Activated CD8-positive, alpha-beta memory T cell treated with anti-CD3 and anti-CD28 coated beads, Interleukin-2, amount 50 U/mL, for 1 hour (primary cell): ENCODE data around the gene GOSR2.

ENCODE experiments used
- DNase-seq: peaks from one replicate; pipeline ENCODE4 v3.0.0-alpha.2; 2020; ENCODE audit errors: extremely low read depth

GOSR2 gene

DNA sequence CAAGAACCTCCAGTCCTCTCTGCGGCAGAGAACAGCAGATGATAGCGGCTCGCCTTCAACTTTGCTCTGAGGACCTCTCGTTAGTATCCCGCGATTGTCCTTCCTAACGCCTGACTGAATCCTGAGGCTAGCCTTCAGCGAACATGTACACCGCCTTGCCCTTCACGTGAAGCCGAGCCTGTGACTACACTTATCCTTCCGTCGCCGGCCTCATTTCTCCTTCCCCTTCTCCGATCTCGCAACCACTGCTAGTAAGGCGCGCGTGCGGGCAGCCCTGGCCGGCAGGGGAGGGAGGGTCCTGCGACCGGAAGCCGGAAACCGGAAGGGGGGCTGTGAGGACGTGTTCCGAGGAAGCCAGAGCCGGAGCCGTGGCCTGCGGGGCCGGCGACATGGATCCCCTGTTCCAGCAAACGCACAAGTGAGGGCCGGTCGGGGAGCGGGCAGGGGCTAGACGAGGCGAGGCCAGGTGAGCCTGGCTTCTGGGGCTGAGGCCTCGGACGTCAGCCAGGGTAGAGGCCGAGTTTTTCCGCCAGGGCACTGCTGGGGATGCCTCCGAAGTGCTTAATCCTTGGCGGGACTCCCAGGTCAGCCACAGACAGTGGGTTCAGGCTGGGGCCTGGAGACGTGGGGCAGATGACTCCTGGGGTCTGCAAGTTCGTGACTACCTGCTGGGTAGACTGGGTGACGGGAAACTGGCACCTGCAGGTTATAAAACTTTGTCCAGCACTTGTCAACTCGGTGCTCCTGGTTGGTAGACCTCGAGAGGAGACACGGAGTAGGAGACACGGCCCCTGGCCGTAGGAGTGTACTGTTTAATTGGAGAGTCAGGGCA lies at the start of gene GOSR2:
GOSR2 (plus strand) TSS at position 357 of the 832 bp plus-strand sequence; CDS start at position 390, 33 bp downstream.
- peak; percentile 68 for DNase-seq

DNA sequence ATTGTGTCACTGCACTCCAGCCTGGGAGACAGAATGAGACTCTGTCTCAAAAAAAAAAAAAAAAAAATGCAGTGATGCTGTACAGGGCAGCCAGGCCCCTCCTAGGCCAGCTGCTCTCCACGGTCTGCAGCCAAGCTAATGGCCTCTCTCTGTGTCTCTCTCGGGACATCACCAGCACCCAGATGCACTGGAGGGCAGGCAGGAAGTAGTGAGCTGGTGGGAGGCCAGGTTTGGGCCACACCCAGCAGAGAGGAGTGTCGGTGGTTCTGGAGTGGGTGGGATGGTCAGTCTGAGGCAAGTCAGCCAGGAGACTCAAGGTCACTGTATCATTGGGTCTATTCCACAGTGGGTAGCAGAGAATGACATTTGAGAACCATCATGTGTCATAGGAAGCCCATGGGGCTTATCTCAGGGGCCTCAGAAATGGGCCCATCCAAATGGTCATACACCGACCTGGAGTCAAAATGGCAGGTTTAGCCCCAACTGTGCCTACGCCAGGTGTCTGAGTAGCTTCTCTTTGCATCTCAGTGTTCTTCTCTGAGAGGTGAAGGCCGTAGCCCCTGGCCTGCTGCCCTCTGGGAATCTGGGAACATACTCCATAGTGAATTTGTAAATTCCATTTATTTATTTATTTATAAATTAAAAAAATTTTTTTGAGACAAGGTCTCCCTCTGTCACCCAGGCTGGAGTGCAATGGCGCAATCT lies 48.9 kb upstream of the GOSR2 start:
- no peak for DNase-seq

DNA sequence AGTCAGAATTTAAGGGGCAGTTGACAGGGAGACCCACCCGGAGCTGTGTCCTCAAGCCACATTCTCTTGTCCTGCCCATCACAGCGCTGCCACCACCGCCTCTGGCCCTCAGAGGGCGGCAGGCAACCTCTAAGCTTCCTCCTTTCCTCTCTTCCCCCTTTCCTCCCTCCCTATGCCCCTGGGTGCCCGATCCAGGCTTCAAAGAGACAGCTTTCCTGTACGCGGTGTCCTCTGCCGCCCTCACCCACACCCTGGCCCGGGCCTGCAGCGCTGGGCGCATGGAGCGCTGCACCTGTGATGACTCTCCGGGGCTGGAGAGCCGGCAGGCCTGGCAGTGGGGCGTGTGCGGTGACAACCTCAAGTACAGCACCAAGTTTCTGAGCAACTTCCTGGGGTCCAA lies 48.1 kb upstream of the GOSR2 start:
- no peak for DNase-seq

DNA sequence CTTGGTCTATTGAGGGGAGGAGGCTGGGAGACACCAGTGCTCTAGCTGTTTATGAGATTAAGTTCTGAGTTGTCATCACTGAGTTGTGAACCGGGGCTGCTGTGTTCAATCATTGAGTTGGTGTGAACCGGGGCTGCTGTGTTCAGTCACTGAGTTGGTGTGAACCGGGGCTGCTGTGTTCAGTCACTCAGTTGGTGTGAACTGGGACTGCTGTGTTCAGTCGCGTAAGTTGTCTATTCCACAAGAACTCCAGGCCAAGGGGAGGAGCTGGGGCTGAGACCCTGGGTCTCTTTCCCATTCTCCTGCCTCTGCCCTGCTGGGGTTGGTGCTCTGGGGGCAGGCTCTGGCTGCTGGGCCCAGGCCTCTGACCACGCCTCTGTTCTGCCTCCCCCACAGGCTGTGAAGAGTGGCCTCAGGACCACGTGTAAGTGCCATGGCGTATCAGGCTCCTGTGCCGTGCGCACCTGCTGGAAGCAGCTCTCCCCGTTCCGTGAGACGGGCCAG lies 47.1 kb upstream of the GOSR2 start:
- DNase-seq: no peak

DNA sequence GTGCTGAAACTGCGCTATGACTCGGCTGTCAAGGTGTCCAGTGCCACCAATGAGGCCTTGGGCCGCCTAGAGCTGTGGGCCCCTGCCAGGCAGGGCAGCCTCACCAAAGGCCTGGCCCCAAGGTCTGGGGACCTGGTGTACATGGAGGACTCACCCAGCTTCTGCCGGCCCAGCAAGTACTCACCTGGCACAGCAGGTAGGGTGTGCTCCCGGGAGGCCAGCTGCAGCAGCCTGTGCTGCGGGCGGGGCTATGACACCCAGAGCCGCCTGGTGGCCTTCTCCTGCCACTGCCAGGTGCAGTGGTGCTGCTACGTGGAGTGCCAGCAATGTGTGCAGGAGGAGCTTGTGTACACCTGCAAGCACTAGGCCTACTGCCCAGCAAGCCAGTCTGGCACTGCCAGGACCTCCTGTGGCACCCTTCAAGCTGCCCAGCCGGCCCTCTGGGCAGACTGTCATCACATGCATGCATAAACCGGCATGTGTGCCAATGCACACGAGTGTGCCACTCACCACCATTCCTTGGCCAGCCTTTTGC lies 46.5 kb upstream of the GOSR2 start:
- no peak for DNase-seq

DNA sequence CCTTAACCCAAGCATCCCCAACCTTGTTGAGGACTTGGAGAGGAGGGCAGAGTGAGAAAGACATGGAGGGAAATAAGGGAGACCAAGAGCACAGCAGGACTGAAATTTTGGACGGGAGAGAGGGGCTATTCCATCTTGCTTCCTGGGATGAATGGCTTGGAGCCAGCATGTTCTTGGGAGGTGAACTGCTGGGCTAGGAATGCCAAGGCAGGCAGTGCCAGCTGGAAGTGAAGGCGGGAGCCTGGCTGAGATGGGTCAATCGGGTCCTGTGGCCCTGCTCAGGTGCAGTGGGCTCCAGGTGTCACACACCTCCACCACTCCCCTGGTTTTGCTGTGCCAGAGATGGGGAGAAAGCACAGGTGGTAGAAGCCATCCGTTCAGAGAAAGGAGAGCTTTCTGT lies 46.0 kb upstream of the GOSR2 start:
- DNase-seq: no peak

DNA sequence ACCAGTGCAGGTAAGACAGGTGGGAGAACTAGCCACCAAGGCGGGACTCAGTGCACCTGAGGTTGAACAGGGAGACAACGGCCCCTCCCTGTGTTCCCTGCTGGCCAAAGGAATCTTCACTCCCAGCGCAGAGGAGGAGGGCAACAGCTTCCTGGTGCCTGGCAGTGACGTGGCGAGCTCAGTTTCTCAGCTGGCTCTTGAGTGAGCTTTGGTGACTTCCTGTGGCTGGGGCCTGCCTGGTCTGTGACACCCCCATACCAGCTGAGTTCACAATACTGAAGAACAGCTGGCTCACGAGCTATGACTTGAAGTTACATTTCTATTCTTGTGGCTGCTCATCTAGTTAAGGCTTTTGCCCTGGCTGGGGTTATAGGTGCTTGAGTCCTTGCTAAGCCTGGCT lies 45.5 kb upstream of the GOSR2 start:
- DNase-seq: no peak

DNA sequence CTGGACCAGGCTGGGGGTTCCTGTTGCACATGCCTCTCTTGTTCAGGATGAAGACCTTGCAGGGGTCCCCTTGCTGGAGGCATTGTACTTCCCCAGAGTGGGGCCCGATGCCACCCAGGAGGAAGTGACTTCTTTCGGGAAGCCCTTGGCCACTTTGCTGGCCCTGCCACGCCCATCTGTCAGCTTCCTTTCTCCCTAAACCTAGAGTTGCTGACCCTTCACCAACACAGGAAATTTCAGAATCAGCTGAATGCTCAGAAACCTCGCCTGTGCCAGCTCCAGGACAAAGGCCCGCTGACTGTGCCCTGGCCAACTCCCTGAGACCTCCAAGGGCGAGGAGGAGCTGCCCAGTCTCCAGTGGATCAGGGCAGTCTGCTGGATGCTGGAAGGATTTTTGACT lies 44.9 kb upstream of the GOSR2 start:
- DNase-seq: no peak

DNA sequence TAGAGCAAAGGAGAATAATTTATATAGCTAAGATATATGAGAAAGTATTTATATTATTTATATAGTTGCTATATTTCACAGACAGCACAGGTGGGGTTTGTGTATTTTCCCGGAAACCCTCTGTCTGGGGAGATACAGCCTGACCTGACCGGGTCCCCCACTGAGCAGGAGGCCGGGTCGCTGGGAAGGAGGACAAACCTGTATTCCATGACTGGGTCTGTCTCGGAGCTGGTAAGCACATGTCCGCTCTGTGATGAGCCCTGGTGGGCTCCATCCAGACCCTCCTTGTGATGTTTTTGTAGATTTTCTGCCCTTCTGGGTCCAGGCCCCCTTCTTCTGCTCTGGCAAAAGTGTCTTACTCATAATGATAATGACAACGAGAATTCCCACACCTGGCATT lies 43.9 kb upstream of the GOSR2 start:
- no peak for DNase-seq

DNA sequence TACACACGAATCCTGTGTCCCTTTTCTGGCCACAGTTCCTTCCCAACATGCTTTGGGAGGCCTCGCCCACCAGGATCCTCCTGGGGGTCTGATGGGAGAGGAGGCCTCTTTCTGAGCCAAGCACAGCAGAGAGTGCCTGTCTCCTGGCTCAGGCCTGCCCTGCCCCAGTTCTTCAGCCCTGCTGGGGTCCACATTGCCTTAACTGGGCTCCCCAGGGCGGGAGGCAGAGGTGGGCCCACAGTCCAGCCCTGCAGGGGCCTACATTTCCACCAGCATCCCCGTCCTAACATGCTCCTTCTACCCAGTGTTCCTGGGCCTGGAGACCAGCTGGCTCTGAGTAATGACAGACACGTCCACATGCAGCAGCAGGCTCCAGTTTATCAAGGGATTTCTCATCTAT lies 41.9 kb upstream of the GOSR2 start:
- DNase-seq: no peak

DNA sequence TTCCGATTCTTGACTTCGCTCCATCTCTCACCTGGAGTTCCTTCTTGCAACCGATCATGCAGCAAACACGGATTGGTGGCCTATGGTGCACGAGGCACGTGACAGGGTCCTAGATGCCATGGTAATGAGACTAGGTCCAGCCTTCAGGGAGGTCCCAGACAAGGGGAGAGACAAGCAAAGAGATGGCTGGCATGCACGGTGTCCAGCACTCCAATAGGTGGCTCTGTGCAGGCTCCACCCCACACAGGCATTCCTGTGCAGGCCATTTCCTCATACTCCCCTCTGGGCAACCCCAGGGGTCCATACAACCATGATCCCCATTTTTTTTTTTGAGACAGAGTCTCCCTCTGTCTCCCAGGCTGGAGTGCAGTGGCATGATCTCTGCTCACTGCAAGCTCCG lies 40.3 kb upstream of the GOSR2 start:
- DNase-seq: no peak

DNA sequence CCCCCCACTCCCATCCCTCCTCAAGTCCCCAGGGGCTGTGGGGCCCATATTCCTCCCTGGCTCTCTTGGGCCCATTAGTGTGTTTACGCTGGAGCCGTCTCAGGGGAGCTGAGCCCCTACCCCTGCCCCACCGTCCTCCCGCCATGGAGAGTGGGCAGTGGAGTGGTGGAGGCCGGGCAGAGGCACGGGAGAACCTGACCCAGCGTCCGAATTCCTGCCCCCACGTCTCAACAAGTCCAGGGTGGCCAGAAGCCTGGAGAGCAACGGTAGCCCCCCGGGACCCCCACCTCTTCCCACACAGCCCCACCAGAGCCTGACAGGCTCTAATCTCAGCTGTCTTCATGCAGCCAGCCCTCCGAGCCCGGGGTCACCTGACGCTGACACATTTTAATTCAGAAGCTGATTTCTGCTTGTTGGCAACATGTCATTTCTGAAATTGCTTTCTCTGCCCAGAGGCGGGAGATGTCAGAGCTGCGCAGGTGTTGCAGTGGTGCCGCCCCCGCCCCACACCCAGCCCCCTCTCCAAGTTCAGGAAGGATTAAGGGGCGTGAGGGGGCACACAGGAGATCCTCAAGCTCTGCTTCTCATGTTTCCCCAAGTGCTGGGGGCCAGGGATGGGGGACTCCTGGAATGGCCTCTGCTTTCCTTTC lies 39.0 kb upstream of the GOSR2 start:
- no peak for DNase-seq

DNA sequence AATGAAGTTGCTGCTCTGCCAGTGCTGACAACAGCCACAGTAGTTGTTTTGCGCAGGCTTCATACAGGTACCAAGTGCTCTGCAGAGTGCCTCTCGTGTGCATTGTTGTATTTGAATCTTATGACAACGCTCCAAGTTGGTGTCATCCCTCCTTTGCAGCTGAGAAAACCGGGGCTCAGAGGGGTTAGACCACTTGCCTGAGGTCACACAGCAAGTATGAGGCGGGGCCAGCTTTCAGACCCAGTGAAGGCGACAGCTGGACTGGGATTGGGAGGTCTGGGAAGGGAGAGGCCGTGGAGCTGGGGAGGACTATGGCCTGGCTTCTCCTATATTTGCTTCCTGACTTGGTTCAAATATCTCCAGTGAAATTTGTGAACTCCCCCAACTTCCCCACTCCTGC lies 38.4 kb upstream of the GOSR2 start:
- DNase-seq: no peak

DNA sequence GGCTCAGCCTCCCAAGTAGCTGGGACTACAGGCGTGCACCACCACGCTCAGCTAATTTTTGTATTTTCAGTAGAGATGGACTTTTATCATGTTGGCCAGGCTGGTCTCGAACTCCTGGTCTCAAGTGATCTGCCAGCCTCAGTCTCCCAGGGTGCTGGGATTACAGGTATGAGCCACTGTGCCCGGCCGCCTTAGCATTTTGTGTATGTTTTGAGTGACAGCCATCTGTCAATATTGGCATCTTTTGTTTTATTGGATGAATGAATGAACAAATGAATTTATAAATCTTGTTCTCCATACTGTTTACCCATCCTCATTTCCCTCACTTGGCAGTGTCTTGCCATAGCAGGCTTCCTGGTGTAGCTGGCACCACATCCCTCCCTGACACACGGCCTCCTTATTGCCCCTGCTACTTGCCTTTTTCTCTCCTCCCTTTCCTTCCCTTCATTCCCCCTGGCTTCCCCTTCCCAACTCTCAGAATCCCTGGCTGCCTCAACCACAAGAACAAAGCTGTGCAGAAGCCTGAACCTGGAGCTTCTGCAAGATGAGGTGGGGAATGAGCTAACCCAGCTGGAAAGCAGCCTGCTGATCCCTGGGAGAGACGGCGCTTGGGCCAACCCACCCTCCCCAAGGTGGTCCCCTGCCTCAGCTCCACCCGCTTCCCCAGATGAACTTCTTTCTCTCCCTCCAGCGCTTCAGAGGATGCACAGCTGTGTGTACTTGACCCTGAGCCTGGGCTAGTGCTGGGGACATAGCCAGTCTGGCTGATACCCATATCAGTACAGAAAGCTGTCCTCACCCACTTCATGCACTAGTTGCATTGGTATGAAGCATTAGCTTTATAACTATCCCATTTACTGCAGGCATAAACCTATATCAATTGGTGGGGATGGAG lies 37.3 kb upstream of the GOSR2 start:
- no peak for DNase-seq

DNA sequence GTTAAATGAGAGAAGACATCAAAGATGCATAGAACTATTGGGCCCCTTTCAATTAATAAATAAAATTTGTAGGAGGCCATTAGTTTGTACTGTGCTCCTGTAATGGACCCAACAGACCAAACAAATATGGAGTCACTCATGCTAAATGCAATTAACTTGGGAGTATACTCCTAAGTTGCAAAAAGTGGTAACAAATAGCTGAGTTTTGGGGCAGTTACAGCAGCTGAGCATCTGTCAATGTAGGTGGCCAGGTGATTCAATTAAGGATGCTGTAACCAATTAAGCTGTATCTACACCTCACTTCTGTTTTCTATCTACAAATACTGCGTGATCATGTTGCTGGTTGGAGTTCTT lies 36.7 kb upstream of the GOSR2 start:
- DNase-seq: no peak

DNA sequence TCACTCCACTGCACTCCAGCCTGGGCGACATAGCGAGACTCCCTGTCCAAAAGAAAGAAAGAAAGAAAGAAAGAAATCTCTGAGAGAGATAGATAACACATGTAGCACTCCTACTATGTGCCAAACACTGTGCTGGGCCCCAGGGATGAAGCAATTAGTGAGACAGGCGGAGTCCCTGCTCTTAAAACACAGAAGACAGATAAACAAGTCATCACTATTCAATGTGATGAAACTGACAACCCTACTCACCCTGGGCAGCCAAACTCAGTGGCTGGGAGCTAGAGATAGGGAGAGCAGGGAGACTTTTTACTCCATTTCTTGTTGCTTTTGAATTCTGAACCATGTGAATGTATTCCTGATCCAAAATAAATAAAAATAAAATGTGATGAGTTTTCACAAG lies 35.2 kb upstream of the GOSR2 start:
- DNase-seq: no peak

DNA sequence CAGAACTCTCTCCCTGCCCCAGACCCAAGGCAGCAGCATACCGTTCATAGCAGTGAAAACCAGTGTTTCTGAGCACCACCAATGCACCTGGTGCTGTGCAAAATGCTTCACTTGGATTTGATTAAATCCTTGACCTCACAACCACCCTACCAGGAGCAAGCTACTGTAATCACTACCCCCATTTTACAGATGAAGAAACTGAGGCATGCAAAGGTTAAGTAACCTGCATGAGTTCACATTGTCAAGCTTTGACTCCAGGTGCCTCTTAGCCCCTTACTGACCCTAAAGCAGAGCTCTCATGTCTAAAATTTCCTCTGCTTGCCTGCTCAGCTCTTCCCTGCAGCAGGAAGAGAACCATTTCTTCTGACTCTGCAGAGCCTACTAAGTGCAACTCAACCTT lies 34.2 kb upstream of the GOSR2 start:
- DNase-seq: no peak

DNA sequence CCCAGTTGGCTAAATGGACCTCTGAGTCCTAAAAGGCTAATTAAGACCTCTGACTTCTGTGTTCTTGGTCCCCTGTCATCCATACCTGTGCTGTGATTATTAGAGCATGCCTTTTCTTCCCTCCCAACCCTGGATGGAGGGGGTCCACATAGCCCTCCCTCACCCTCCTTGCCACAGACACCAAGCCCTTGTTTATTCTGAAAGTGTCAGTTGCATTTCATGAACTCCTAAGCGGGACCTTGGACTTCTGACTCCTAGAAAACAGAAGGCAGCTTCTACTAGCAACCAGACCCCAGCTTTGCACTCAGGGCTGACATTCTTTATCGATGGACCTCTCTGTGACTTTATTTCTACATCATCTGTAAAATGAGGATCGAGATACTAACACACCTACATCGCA lies 33.4 kb upstream of the GOSR2 start:
- no peak for DNase-seq

DNA sequence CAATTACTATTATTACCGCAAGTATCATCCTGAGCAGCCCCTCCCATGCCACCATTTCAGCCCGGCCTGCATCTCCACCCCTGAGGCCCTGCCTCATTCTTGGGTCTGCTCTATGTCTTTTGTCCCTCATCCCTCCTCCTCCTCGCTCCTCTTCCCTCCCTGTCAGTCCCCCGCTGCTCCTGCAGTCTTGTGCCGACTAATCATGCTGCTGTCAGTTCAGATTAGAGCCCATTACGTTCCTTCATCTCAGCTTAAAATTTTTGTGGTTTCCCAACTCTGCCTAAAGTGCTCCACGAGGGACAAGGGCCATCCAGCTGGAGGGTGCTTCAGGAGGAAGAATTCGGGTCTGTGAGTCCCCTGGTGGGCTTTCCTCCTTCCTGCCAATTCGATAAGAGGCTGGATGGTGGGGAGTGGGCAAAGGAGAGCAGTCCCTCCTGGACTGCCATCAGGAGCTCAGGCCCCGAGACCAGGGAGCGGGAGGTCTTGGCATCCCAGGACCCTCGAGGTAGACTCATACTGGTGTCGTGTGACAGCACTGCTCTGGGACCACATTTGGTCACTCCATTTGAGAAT lies 32.9 kb upstream of the GOSR2 start:
- no peak for DNase-seq

DNA sequence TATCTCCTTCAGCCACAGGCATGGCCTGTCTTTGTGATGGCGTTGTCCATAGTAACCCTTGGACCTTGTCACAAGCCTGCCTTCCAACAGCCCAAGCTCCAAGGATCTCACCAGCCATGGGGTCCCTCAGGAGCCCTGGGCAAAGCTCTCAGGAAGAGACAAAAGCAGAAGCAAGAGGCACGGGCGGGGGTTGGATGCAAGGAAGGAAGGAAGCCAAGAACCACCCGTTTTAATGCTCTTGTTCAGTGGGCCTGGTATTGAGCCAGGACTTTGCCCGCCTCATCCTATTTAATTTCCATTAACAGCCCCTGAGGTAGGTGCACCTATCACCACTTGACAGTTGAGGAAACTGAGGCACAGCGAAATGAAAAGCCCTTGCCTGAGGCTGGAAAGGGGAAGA lies 32.3 kb upstream of the GOSR2 start:
- no peak for DNase-seq

DNA sequence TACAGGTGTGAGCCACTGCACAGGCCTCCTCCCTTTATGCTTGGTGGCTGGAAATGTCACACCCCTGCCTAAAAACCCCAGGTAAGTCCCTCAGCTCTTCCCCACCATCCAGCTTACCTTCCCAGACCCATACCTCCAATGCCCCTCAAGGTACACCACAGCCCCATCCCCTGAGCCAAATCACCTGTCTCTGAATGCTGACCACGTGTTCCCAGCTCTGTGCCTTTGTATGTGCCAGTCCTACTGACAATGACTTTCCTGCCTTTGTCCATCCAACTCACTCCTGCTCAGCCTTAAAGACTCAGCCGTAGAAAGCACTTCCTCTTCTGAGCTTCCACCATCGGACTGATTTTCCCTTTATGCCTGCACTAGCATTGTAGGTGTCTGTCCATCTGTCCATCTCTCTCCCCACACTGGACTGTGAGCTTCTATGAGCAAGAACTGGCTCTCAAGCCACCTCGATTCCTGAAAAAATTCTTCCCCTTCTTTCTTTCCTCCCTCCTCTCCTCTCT lies 30.7 kb upstream of the GOSR2 start:
- DNase-seq: no peak
